Neuronal stem cell (in vitro differentiated cells): ENCODE data around the gene TFEB.

Experiments used
- DNase-seq: peaks from one replicate; pipeline ENCODE4 v3.0.0-alpha.2; 2013; ENCODE audit warnings: low spot score
- H2AFZ ChIP-seq: one replicate; pipeline ENCODE4 v1.6.1; 2013; ENCODE audit warnings: mild to moderate bottlenecking, low read length, inconsistent platforms
- H2AK5ac ChIP-seq: 2 replicates; pipeline ENCODE4 v1.6.1; 2013; ENCODE audit warnings: low read depth, mild to moderate bottlenecking, inconsistent platforms, low read length, moderate library complexity, mixed read lengths
- H2BK120ac ChIP-seq: 2 replicates; pipeline ENCODE4 v1.6.1; 2013; ENCODE audit warnings: low read depth, mild to moderate bottlenecking, inconsistent platforms, low read length, moderate library complexity, mixed read lengths
- H2BK12ac ChIP-seq: one replicate; pipeline ENCODE4 v1.6.1; 2013; ENCODE audit warnings: low read length, inconsistent platforms
- H2BK15ac ChIP-seq: 2 replicates; pipeline ENCODE4 v1.6.1; 2013; ENCODE audit warnings: mild to moderate bottlenecking, low read length, inconsistent platforms, mixed read lengths
- H2BK5ac ChIP-seq: one replicate; pipeline ENCODE4 v1.6.1; 2013; ENCODE audit warnings: inconsistent platforms, mild to moderate bottlenecking, low read length, moderate library complexity
- H3K14ac ChIP-seq: one replicate; pipeline ENCODE4 v1.6.1; 2013; ENCODE audit warnings: low read length, inconsistent platforms
- H3K18ac ChIP-seq: 2 replicates; pipeline ENCODE4 v1.6.1; 2013; ENCODE audit warnings: low read length, inconsistent platforms
- H3K23ac ChIP-seq: 2 replicates; pipeline ENCODE4 v1.6.1; 2013; ENCODE audit warnings: low read depth, mild to moderate bottlenecking, mixed read lengths, low read length, inconsistent platforms; ENCODE audit not compliant: poor library complexity
- H3K27ac ChIP-seq: replicated peaks from 3 replicates; pipeline ENCODE4 v1.5.1; 2013; ENCODE audit warnings: low read length, inconsistent platforms
- H3K27me3 ChIP-seq, 3 experiments: 2 replicates each; pipeline ENCODE4 v1.6.1; 2013; ENCODE audit warnings: low read length in 3 of 3, mild to moderate bottlenecking in 2 of 3, inconsistent platforms in 1 of 3, low read depth in 1 of 3, mixed read lengths in 1 of 3, moderate library complexity in 1 of 3; ENCODE audit not compliant: control insufficient read depth in 3 of 3, insufficient read depth in 3 of 3
- H3K36me3 ChIP-seq, 2 donors: replicated peaks in 1 of 2; 2 replicates each; pipeline ENCODE4 v1.6.1; 2013; ENCODE audit warnings: low read length in 2 of 2; ENCODE audit not compliant: control insufficient read depth in 2 of 2, insufficient read depth in 2 of 2
- H3K4ac ChIP-seq: 2 replicates; pipeline ENCODE4 v1.6.1; 2013; ENCODE audit warnings: inconsistent platforms, mild to moderate bottlenecking, low read length, moderate library complexity
- H3K4me1 ChIP-seq, 2 donors: 1 replicate in 1 of 2; 2 replicates in 1 of 2; pipeline ENCODE4 v1.6.1; 2013; ENCODE audit warnings: low read length in 2 of 2, low read depth in 1 of 2; ENCODE audit not compliant: control insufficient read depth in 2 of 2, insufficient read depth in 1 of 2
- H3K4me2 ChIP-seq: one replicate; pipeline ENCODE4 v1.6.1; 2013; ENCODE audit warnings: mild to moderate bottlenecking, low read length, inconsistent platforms; ENCODE audit not compliant: insufficient read depth, poor library complexity, severe bottlenecking
- H3K4me3 ChIP-seq, 2 donors: 2 replicates each; pipeline ENCODE4 v1.5.1; 2013; ENCODE audit warnings: low read length in 2 of 2, mild to moderate bottlenecking in 2 of 2, inconsistent platforms in 1 of 2, moderate library complexity in 1 of 2
- H3K79me1 ChIP-seq: one replicate; pipeline ENCODE4 v1.6.1; 2013; ENCODE audit warnings: low read depth, mild to moderate bottlenecking, inconsistent platforms, low read length, moderate library complexity
- H3K9ac ChIP-seq: one replicate; pipeline ENCODE4 v1.6.1; 2013; ENCODE audit warnings: mild to moderate bottlenecking, low read depth, low read length, inconsistent platforms; ENCODE audit not compliant: poor library complexity
- H3K9me3 ChIP-seq, 2 donors: replicated peaks in 1 of 2; 2 replicates each; pipeline versions ENCODE3 to v1.6.1; 2013; ENCODE audit warnings: low read length in 2 of 2, mild to moderate bottlenecking in 2 of 2, inconsistent platforms in 1 of 2, low read depth in 1 of 2, mixed read lengths in 1 of 2, moderate library complexity in 1 of 2; ENCODE audit not compliant: control insufficient read depth in 2 of 2, insufficient read depth in 1 of 2
- H4K8ac ChIP-seq: one replicate; pipeline ENCODE4 v1.6.1; 2013; ENCODE audit warnings: low read depth, mild to moderate bottlenecking, inconsistent platforms, low read length, moderate library complexity
- H4K91ac ChIP-seq: one replicate; pipeline ENCODE4 v1.6.1; 2013; ENCODE audit warnings: low read length, low read depth, mild to moderate bottlenecking, inconsistent platforms; ENCODE audit not compliant: poor library complexity
- WGBS, 2 donors: extraction: QIAGEN DNeasy Blood & Tissue Kit; methylation state at CpG; one replicate each; pipeline ENCODE4 v1.1.7; 2013; ENCODE audit warnings: missing lambda C conversion rate in 2 of 2, mixed read lengths in 1 of 2; ENCODE audit not compliant: insufficient read length in 2 of 2, insufficient replicate concordance in 1 of 2; ENCODE audit errors: extremely low coverage in 2 of 2; 5-methylcytosine and 5-hydroxymethylcytosine counted together

The TFEB gene

GRCh38 chr6:41727705-41728072 is 7.7 kb downstream of the TFEB start:
- DNase-seq: no peak
- H2BK5ac ChIP-seq: no peak overlapping the region
- H4K8ac ChIP-seq: no peak overlapping the region
- H3K79me1 ChIP-seq: no peaks in the 10 kb centered on the region
- H3K27ac ChIP-seq: no peak overlapping the region
- H3K27me3 ChIP-seq: peaks cover 0 to 59% (median 5%) of the 10 kb centered on the region in 3 experiments
- no peak overlapping the region for H2AFZ ChIP-seq
- no peak overlapping the region for H2BK12ac ChIP-seq
- H3K36me3 ChIP-seq: no peaks in the 10 kb centered on the region
- peak overlapping the region; percentile 82 for H2BK15ac ChIP-seq
- H3K4me3 ChIP-seq: no peak overlapping the region
- H3K4me2 ChIP-seq: no peak overlapping the region
- H3K9me3 ChIP-seq: no peaks in the 10 kb centered on the region
- H3K4ac ChIP-seq: no peak overlapping the region
- no peak overlapping the region for H3K9ac ChIP-seq
- H3K18ac ChIP-seq: no peak overlapping the region
- H3K14ac ChIP-seq: no peak overlapping the region
- no peak overlapping the region for H4K91ac ChIP-seq
- no CpG with 5 or more reads among the region's 3 CpGs for WGBS, 2 donors
- H3K4me1 ChIP-seq: peaks cover 2 to 5% of the 10 kb centered on the region in 2 donors
- H2BK120ac ChIP-seq: no peak overlapping the region
- peak overlapping the region; percentile 72 for H2AK5ac ChIP-seq
- H3K23ac ChIP-seq: peak overlapping the region; percentile 10

- Histone ChIP-seq H2BK15ac (no peak overlapping the region), H2AK5ac (no peak overlapping the region), H3K4me3 (peak overlapping the region in 1 of 2 donors; percentile 32), H3K27ac (no peak overlapping the region), H3K36me3 (no peaks in the 10 kb centered on the region), H2BK12ac (no peak overlapping the region), H3K9me3 (no peaks in the 10 kb centered on the region), H3K14ac (no peak overlapping the region), H3K79me1 (no peaks in the 10 kb centered on the region), H3K27me3 (peaks cover 0 to 51% (median 2%) of the 10 kb centered on the region in 3 experiments), H3K9ac (no peak overlapping the region), H3K18ac (no peak overlapping the region), H2BK5ac (peak overlapping the region; percentile 94), H2BK120ac (no peak overlapping the region), H3K4me1 (peaks cover 0 to 2% of the 10 kb centered on the region in 2 donors), H4K91ac (no peak overlapping the region), H3K4me2 (no peak overlapping the region), H3K23ac (no peak overlapping the region), H3K4ac (no peak overlapping the region), H4K8ac (no peak overlapping the region), H2AFZ (no peak overlapping the region)
- no CpG with 5 or more reads among the region's 7 CpGs for WGBS, 2 donors
- DNase-seq: no peak
Measured at GRCh38 chr6:41726876-41727275, 8.5 kb downstream of the TFEB start.

DNA sequence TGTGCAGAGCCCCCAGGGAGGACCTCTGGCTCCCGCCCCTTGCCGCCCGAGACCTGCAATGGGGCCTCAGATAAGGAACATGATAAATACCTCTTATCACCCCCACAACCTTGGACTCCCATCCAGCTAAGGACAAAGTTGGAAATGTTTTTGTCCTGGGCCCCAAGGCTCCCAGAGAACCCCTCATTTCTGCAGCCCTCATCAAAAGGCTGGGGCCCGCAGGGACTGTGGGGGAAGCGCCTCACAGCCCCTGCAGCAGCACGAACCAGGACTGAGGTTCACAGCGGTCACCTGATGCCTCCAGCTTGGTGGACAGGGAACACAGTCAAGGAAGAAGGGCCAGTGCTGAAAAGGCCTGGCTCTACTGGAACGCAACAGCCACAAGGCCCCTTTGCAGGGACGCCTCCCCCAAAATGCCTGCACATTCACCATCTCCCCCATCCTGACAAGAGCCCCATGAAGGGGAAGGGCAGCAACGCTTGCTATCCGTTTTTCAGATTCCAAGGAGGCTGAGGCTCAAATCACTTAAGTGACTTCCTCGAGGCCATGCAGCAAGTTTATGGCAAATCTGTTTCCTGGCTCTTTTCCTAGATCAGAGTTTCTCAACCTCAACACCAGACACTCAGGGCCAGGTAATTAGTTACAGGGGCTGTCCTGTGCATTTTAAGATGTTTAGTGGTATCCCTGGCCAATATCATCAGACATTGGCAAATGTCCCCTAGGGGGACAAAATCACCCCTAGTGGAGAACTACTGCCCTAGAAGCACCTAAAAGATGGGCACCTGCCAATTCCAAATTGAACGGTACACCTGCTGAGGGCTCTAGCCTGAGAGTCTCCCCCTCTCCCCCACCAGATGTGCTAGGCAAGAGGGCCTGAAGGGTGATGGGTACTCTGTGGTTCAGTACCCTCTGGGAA is 10.6 kb downstream of the TFEB start:
- H2BK15ac ChIP-seq: peak overlapping the region; percentile 70
- H3K14ac ChIP-seq: no peak overlapping the region
- H4K91ac ChIP-seq: no peak overlapping the region
- no peak overlapping the region for H2BK12ac ChIP-seq
- no peak for DNase-seq
- H3K27me3 ChIP-seq: peaks cover 0 to 32% (median 0%) of the 10 kb centered on the region in 3 experiments
- peak overlapping the region; percentile 68 for H2BK5ac ChIP-seq
- no peaks in the 10 kb centered on the region for H3K9me3 ChIP-seq
- H3K27ac ChIP-seq: no peak overlapping the region
- peak overlapping the region; percentile 85 for H2AK5ac ChIP-seq
- H4K8ac ChIP-seq: no peak overlapping the region
- no peaks in the 10 kb centered on the region for H3K79me1 ChIP-seq
- no peak overlapping the region for H2AFZ ChIP-seq
- H3K4me2 ChIP-seq: no peak overlapping the region
- no peak overlapping the region for H3K4me3 ChIP-seq
- no peak overlapping the region for H3K23ac ChIP-seq
- H3K18ac ChIP-seq: peak overlapping the region; percentile 2
- no peak overlapping the region for H3K4ac ChIP-seq
- H3K4me1 ChIP-seq: peaks cover 0 to 2% of the 10 kb centered on the region in 2 donors
- H2BK120ac ChIP-seq: no peak overlapping the region
- WGBS, 2 donors: no CpG with 5 or more reads among the region's 13 CpGs
- no peaks in the 10 kb centered on the region for H3K36me3 ChIP-seq
- H3K9ac ChIP-seq: no peak overlapping the region

DNA sequence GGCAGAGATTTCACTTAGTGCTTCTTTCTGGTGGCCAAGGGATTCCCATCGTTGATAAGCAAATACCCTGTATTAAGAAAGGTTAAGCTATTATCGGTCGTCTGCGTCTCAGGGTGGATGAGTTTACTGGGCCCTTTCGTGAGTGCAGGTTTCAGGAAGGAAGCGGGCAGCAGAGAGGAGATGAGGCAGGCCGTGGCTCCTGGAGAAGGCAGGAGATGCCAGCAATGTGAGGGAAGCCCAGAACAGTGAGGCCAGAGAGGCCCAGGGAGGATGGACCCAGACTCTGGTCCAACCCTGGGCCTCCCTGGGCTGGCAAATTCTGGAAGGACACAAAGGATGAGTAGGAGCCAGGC is 11.2 kb downstream of the TFEB start:
- no peaks in the 10 kb centered on the region for H3K36me3 ChIP-seq
- peak overlapping the region; percentile 68 for H2BK5ac ChIP-seq
- no peak overlapping the region for H3K27ac ChIP-seq
- no peak overlapping the region for H3K14ac ChIP-seq
- H2BK12ac ChIP-seq: no peak overlapping the region
- no peak overlapping the region for H4K8ac ChIP-seq
- H2AK5ac ChIP-seq: peak overlapping the region; percentile 85
- DNase-seq: no peak
- H3K79me1 ChIP-seq: no peaks in the 10 kb centered on the region
- no peak overlapping the region for H3K4me3 ChIP-seq
- H2BK120ac ChIP-seq: no peak overlapping the region
- H3K9ac ChIP-seq: no peak overlapping the region
- H2BK15ac ChIP-seq: peak overlapping the region; percentile 70
- H3K23ac ChIP-seq: no peak overlapping the region
- no CpG with 5 or more reads among the region's 7 CpGs for WGBS, 2 donors
- no peak overlapping the region for H4K91ac ChIP-seq
- H3K4me1 ChIP-seq: peaks cover 0 to 2% of the 10 kb centered on the region in 2 donors
- H3K4ac ChIP-seq: no peak overlapping the region
- no peaks in the 10 kb centered on the region for H3K9me3 ChIP-seq
- no peak overlapping the region for H3K4me2 ChIP-seq
- no peak overlapping the region for H2AFZ ChIP-seq
- H3K27me3 ChIP-seq: peaks cover 0 to 26% (median 0%) of the 10 kb centered on the region in 3 experiments
- H3K18ac ChIP-seq: no peak overlapping the region
